ENCODE measurements around the gene GRID2IP.
"Not testable (repeated sequence)": the region's sequence is repeated elsewhere in the genome, so short reads cannot be mapped to it uniquely, and the experiment has no call there.

GRID2IP gene

DNA sequence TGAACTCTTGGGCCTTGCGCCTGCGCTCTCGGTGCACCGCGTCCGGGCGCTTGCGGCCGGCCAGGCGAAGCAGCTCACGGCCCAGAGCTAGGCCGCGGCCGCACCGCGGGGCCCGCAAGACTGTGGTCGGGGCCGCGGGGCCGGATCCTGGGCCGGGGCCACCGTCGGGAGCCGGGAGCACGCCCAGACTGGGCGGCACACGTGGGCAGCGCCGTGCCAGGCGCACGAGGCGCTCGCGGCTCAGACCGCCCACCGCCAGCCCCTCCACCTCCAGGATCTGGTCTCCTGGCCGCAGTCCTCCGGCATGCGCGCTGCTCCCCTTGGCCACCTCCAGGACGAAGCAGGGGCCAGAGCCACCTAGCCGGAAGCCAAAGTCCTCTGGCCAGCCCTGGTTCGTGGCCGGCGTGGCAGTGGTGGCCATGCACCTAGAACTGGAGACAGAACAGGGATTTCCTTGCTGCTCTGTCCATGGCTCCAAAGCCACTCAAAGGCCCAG is at the start of gene GRID2IP:
Gene GRID2IP, minus strand, starts transcription at position 446 of the 496 bp plus-strand sequence. Its CDS starts 25 bp downstream, at position 421.
- Mint-ChIP-seq H3K4me1 (peaks cover 4% of the 10 kb centered on the region), H3K27me3 (peaks cover 9% of the 10 kb centered on the region), H3K36me3 (ENCODE audit: insufficient read depth) (no peaks in the 10 kb centered on the region), H3K4me3 (no peak within 1 kb of the TSS), H3K27ac (ENCODE audit: low read depth) (no peak within 1 kb of the TSS), H3K9me3 (no peaks in the 10 kb centered on the region)
- DNase-seq (ENCODE audit: low spot score in 2 of 2): no peak
- no peak for ATAC-seq (replicated peaks; ENCODE audit: extremely low read depth, poor library complexity, severe bottlenecking)

DNA sequence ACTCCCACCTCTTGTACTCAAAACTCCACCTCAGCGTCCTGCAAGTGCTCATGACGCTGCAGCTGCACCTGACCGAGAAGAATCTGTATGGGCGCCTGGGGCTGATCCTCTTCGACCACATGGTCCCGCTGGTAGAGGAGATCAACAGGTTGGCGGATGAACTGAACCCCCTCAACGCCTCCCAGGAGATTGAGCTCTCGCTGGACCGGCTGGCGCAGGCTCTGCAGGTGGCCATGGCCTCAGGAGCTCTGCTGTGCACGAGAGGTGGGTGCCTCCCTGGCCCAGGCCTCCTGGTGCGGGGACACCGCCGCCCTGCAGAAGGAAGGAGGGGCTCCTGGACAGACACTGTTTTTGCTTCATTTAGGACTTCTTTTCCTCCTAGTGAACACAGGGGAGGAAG is 48.8 kb upstream of the GRID2IP start:
- DNase-seq (ENCODE audit: low spot score in 2 of 2) (no peak), ATAC-seq (replicated peaks; ENCODE audit: extremely low read depth, poor library complexity, severe bottlenecking) (no peak)
- no peak overlapping the region for H3K27ac Mint-ChIP-seq (ENCODE audit: low read depth)
- no peak overlapping the region for H3K4me3 Mint-ChIP-seq
- H3K9me3 Mint-ChIP-seq: no peaks in the 10 kb centered on the region
- H3K4me1 Mint-ChIP-seq: peaks cover 8% of the 10 kb centered on the region
- no peaks in the 10 kb centered on the region for H3K27me3 Mint-ChIP-seq
- H3K36me3 Mint-ChIP-seq (ENCODE audit: insufficient read depth): peaks cover 69% of the 10 kb centered on the region

DNA sequence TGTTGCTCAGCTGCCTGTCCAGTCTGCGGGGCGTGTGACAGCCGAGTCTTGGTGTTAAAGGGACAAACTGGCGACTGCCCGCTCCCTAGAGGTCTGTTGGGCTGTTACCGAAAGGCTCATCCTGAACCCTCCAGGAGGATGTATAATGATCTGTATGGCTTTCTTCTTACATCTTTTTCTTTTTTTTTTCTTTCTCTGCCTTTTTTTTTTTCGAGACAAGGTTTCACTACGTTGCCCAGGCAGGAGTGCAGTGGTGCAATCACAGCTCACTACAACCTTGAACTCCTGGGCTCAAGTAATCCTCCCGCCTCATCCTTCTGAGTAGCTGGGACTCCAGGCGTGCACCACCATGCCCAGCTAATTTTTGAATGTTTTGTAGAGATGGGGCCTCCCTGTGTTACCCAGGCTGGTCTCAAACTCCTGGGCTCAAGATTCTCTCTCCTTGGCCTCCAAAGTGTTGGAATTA is 39.4 kb upstream of the GRID2IP start:
- Mint-ChIP-seq H3K27ac (ENCODE audit: low read depth) (peak overlapping the region; percentile 93), H3K27me3 (no peaks in the 10 kb centered on the region), H3K36me3 (ENCODE audit: insufficient read depth) (peaks cover 65% of the 10 kb centered on the region), H3K4me1 (peaks cover 7% of the 10 kb centered on the region), H3K4me3 (peak overlapping the region; percentile 96), H3K9me3 (no peaks in the 10 kb centered on the region)
- ATAC-seq (replicated peaks; ENCODE audit: extremely low read depth, poor library complexity, severe bottlenecking) (no peak), DNase-seq (ENCODE audit: low spot score in 2 of 2) (no peak)

DNA sequence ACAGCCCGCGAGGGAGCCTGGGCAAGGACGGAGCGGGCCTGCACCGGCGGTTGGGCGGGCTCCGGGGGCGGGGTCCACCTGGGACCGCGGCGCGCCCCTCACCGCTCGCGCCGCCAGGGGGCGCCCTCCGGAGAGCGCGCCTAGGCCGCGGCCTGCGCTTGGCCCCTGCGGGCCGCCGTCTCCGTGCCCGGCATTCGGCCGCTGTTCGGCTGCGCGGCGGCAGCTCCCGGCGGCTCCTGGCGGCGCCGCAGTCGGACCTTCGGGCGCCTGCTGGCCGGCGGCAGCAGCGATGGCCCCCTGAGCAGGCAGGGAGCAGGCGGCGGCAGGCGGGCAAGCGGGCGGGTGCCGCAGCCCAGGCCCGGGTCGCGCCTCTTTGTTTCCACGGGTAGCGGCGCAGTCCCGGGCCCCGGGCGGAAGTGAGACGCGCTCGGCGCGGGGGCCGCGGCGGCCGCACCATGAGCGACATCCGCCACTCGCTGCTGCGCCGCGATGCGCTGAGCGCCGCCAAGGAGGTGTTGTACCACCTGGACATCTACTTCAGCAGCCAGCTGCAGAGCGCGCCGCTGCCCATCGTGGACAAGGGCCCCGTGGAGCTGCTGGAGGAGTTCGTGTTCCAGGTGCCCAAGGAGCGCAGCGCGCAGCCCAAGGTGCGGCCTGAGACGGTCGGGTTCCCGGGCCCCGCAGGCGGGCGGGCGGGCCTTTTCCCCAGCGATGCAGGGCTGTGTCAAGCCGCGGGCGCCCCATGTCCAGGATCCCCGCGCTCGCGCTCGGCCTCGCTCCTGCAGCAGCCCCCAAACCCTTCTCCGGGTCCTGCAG is 38.8 kb upstream of the GRID2IP start, which contains the start of gene INTS15:
Gene INTS15, plus strand, starts transcription at position 193 of the 816 bp plus-strand sequence. Its CDS starts 263 bp downstream, at position 456.
- Mint-ChIP-seq H3K36me3 (ENCODE audit: insufficient read depth) (peaks cover 62% of the 10 kb centered on the region), H3K4me1 (peaks cover 7% of the 10 kb centered on the region), H3K27ac (ENCODE audit: low read depth) (peak within 1 kb of the TSS; percentile 93), H3K9me3 (no peaks in the 10 kb centered on the region), H3K27me3 (no peaks in the 10 kb centered on the region), H3K4me3 (peak within 1 kb of the TSS; percentile 96)
- DNase-seq (ENCODE audit: low spot score in 2 of 2) (peak; percentile 75 to 79), ATAC-seq (replicated peaks; ENCODE audit: extremely low read depth, poor library complexity, severe bottlenecking) (peak; percentile 90)

DNA sequence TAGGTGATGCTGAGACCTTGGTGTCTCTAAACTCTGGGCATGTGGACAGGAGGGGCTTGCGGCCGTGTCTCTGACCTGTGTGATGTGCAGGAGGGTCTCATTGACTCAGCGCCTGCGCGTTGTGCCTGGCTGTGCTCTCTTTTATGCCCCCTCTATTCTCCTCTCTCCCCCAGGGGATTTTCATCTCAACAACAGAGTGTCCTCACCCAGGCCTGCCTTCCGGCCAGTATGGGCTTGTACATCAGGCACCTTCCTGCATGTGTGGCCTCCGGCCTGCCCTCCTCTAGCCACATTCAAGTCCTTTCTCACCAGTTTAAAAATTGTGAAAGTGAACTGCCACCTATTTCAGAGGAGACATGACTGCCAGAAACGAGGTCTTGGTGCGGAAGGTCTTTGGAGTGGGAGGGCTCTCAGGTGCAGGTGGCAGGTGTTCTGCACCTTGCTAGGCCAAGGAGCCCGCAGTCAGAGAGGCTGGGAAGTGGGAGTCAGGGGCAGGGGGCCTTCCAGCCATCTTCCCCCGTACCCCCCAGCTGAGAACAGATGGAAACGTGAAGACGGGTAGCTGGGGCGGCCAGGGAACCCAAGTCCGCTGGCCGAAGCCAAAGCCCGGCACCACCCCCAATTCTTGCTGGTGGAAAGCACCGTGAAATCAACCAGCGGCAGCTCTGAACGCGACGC is 38.0 kb upstream of the GRID2IP start:
- no peaks in the 10 kb centered on the region for H3K27me3 Mint-ChIP-seq
- H3K4me3 Mint-ChIP-seq: peak overlapping the region; percentile 71
- no peak overlapping the region for H3K27ac Mint-ChIP-seq (ENCODE audit: low read depth)
- peaks cover 56% of the 10 kb centered on the region for H3K36me3 Mint-ChIP-seq (ENCODE audit: insufficient read depth)
- ATAC-seq (replicated peaks; ENCODE audit: extremely low read depth, poor library complexity, severe bottlenecking): no peak
- no peaks in the 10 kb centered on the region for H3K9me3 Mint-ChIP-seq
- DNase-seq (ENCODE audit: low spot score in 2 of 2): no peak
- H3K4me1 Mint-ChIP-seq: peaks cover 7% of the 10 kb centered on the region

DNA sequence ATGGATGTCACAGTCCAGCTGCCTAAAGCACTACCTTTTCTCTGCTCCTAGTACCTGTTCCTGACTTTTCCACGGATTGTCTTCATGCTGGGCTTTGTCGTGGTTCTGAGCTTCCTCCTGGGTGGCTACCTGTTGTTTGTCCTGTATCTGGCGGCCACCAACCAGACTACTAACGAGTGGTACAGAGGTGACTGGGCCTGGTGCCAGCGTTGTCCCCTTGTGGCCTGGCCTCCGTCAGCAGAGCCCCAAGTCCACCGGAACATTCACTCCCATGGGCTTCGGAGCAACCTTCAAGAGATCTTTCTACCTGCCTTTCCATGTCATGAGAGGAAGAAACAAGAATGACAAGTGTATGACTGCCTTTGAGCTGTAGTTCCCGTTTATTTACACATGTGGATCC is 37.3 kb upstream of the GRID2IP start:
- H3K4me1 Mint-ChIP-seq: peaks cover 7% of the 10 kb centered on the region
- peaks cover 53% of the 10 kb centered on the region for H3K36me3 Mint-ChIP-seq (ENCODE audit: insufficient read depth)
- H3K9me3 Mint-ChIP-seq: no peaks in the 10 kb centered on the region
- peak overlapping the region; percentile 32 for H3K27ac Mint-ChIP-seq (ENCODE audit: low read depth)
- ATAC-seq (replicated peaks; ENCODE audit: extremely low read depth, poor library complexity, severe bottlenecking) (no peak), DNase-seq (ENCODE audit: low spot score in 2 of 2) (no peak)
- H3K4me3 Mint-ChIP-seq: peak overlapping the region; percentile 71
- no peaks in the 10 kb centered on the region for H3K27me3 Mint-ChIP-seq

DNA sequence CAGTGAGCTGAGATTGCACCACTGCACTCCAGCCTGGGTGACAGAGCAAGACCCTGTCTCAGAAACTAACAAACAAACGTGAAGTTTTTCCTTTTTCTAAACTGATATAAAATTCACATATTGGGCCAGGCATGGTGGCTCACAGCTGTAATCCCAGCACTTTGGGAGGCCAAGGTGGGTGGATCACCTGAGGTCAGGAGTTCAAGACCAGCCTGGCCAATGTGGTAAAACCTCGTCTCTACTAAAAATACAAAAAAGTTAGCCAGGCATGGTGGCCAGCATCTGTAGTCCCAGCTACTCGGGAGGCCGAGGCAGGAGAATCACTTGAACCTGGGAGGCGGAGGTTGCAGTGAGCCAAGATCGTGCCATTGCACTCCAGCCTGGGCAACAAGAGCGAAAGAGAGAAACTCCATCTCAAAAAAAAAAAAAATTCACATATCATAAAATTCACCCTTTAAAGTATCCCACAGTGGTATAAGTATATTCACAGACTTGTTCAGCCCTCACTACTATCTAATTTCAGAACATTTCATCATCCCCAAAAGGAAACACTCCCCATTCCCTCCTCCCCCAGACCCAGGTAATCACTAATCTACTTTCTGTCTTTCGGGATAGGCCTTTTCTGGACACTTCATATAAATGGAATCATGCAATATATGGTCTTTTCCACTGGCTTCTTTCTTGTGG is 34.6 kb upstream of the GRID2IP start:
- not testable (repeated sequence) for ATAC-seq (replicated peaks; ENCODE audit: extremely low read depth, poor library complexity, severe bottlenecking); H3K4me3 Mint-ChIP-seq; H3K27ac Mint-ChIP-seq (ENCODE audit: low read depth); DNase-seq (ENCODE audit: low spot score in 2 of 2); H3K9me3 Mint-ChIP-seq; H3K4me1 Mint-ChIP-seq; H3K27me3 Mint-ChIP-seq
- H3K36me3 Mint-ChIP-seq (ENCODE audit: insufficient read depth): peaks cover 49% of the 10 kb centered on the region

DNA sequence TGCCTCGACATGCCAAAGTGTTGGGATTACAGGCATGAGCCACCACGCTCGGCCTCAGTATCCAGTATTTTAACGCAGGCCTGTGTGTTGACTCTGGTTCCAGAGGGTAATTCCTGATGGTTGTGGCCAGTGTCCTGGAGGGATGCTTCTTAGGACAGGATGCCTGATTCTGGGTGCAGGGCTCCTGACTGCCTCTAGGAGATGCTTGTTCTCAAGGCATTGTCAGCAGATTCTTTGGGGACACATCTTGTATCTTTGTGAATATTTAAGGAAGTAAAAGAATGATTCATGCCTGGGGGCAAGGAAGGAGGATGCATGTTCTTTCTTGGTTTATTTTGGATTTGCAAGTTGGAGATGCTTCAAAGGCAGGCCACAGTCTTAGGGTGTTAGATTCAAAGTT is 28.2 kb upstream of the GRID2IP start:
- H3K36me3 Mint-ChIP-seq (ENCODE audit: insufficient read depth): peaks cover 29% of the 10 kb centered on the region
- H3K27me3 Mint-ChIP-seq: no peaks in the 10 kb centered on the region
- ATAC-seq (replicated peaks; ENCODE audit: extremely low read depth, poor library complexity, severe bottlenecking) (no peak), DNase-seq (ENCODE audit: low spot score in 2 of 2) (no peak)
- no peaks in the 10 kb centered on the region for H3K9me3 Mint-ChIP-seq
- peaks cover 15% of the 10 kb centered on the region for H3K4me1 Mint-ChIP-seq
- H3K4me3 Mint-ChIP-seq: peak overlapping the region; percentile 87
- H3K27ac Mint-ChIP-seq (ENCODE audit: low read depth): peak overlapping the region; percentile 94

DNA sequence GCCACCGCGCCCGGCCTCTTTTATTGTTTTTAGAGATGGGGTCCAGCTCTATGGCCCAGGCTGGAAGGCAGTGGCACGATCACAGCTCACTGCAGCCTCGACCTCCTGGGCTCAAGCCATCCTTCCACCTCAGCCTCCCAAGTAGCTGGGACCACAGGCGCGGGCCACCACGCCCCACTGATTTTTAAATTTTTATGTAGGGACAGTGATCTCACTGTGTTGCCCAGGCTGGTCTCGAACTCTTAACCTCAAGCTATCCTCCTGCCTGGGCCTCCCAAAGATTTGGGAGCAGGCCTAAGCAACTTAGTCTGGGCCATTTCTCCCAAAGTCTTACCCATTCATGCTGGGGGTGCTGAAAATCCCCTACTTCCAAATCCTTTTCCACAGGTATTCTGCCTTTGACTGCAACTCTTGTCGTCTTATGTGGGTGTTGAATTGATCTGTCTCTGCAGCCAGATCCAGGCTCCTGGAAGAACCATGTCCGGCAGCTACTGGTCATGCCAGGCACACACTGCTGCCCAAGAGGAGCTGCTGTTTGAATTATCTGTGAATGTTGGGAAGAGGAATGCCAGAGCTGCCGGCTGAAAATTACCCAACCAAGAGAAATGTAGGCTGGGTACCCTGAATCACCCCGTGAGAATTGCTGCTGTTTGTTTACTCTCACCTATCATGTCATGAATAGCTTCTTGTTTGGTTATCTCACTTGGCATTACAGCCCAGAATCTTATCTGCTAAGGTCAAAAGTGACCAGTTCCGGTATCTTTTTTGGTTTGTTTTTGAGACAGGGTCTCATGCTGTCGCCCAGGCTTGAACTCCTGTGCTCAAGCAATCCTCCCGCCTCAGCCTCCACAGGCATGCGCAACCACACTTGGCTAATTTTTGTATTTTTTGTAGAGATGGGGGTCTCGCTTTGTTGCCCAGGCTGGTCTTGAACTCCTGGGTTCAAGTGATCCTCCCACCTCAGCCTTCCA is 27.1 kb upstream of the GRID2IP start:
- H3K27me3 Mint-ChIP-seq: no peaks in the 10 kb centered on the region
- DNase-seq (ENCODE audit: low spot score in 2 of 2) (no peak), ATAC-seq (replicated peaks; ENCODE audit: extremely low read depth, poor library complexity, severe bottlenecking) (no peak)
- H3K27ac Mint-ChIP-seq (ENCODE audit: low read depth): peak overlapping the region; percentile 94
- peaks cover 15% of the 10 kb centered on the region for H3K4me1 Mint-ChIP-seq
- H3K36me3 Mint-ChIP-seq (ENCODE audit: insufficient read depth): peaks cover 23% of the 10 kb centered on the region
- H3K4me3 Mint-ChIP-seq: peak overlapping the region; percentile 87
- no peaks in the 10 kb centered on the region for H3K9me3 Mint-ChIP-seq

DNA sequence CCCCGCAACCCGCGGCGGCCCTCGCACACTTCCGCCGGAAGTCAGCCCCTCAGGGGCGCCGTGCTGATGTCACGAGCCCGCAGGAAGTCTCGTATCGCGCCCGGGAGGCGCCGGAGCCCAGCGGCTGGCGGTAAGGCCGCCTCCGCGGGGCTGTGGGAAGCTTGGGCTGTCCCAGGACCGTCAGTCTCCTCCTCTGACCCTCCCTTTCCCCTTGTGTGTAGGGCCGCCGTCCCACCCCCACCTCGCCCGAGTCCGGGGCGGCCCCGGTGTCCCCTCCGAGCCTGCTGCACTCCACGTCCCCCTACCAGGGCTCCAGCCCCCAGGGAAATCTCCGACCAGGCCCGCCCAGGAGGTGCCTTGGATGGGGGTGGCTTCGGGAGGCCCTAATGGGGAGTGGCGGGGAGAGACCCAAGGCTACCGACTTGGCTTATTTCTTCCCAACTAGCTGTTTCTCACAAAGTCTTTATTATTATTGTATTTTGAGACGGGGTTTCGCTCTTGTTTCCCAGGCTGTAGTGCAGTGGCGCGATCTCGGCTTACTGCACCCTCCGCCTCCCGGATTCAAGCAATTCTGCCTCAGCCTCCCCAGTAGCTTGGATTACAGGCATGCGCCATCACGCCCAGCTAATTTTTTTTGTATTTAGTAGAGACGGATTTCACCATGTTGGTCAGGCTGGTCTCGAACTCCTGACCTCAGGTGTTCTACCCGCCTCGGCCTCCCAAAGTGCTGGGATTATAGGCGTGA is 26.3 kb upstream of the GRID2IP start, which contains the start of gene ZDHHC4:
Gene ZDHHC4, plus strand, starts transcription at position 86 of the 745 bp plus-strand sequence. CDS start 3,108 bp downstream, outside the sequence.
- Mint-ChIP-seq H3K4me1 (peaks cover 15% of the 10 kb centered on the region), H3K4me3 (peak within 1 kb of the TSS; percentile 87), H3K27ac (ENCODE audit: low read depth) (peak within 1 kb of the TSS; percentile 94), H3K9me3 (no peaks in the 10 kb centered on the region), H3K27me3 (peaks cover 6% of the 10 kb centered on the region), H3K36me3 (ENCODE audit: insufficient read depth) (peaks cover 21% of the 10 kb centered on the region)
- ATAC-seq (replicated peaks; ENCODE audit: extremely low read depth, poor library complexity, severe bottlenecking) (peak; percentile 94), DNase-seq (ENCODE audit: low spot score in 2 of 2) (peak; percentile 68 to 77)

DNA sequence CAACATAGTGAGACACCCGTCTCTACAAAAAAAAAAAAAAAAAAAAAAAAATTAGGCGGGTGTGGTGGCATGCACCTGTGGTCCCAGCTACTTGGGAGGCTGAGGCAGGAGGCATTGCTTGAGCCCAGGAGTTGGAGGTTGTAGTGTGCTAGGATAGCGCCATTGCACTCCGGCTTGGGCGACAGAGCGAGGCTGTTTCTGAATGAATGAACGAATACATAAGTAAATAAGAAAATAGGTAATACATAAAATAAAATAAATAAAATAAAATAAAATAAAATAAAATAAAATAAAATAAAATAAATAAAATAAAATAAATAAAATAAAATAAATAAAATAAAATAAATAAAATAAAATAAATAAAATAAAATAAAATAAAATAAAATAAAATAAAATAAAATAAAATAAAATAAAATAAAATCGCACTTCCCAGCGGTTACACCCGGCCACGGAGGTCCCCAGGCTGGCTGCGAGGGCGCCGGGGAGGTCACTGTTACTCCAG is 25.7 kb upstream of the GRID2IP start:
- DNase-seq (ENCODE audit: low spot score in 2 of 2); H3K9me3 Mint-ChIP-seq; ATAC-seq (replicated peaks; ENCODE audit: extremely low read depth, poor library complexity, severe bottlenecking): not testable (repeated sequence)
- H3K36me3 Mint-ChIP-seq (ENCODE audit: insufficient read depth): peaks cover 19% of the 10 kb centered on the region
- H3K4me1 Mint-ChIP-seq: peaks cover 15% of the 10 kb centered on the region
- H3K4me3 Mint-ChIP-seq: peak overlapping the region; percentile 87
- H3K27me3 Mint-ChIP-seq: peaks cover 10% of the 10 kb centered on the region
- H3K27ac Mint-ChIP-seq (ENCODE audit: low read depth): peak overlapping the region; percentile 94

All from central memory CD8-positive, alpha-beta T cell (primary cell).